Ascending aorta (tissue), 2 donors: Measurements from ENCODE around the gene NFATC3. TPM values are rescaled to one million over a fixed set of nuclear protein-coding genes. Genes with fewer than 3 reads are reported as not detected.
"Not testable (repeated sequence)": the region's sequence is repeated elsewhere in the genome, so short reads cannot be mapped to it uniquely, and the experiment has no call there.

Source experiments
- DNase-seq, 2 donors: peaks; one replicate each; pipeline ENCODE4 v3.0.0-alpha.2; 2019; ENCODE audit warnings: low spot score in 2 of 2
- H3K27ac ChIP-seq, 2 donors: fragments of 200-600 bp; sonication (generic); one replicate each; pipeline ENCODE4 v1.5.1; 2016 to 2017; ENCODE audit warnings: mild to moderate bottlenecking in 1 of 2
- H3K27me3 ChIP-seq: fragments of 200-600 bp; sonication (generic); one replicate; pipeline ENCODE4 v1.5.1; 2017
- H3K36me3 ChIP-seq, 2 donors: fragments of 200-600 bp; sonication (generic); one replicate each; pipeline ENCODE4 v1.5.1; 2016
- H3K4me1 ChIP-seq, 2 donors: fragments of 200-600 bp; sonication (generic); one replicate each; pipeline ENCODE4 v1.5.1; 2016 to 2017; ENCODE audit warnings: mild to moderate bottlenecking in 1 of 2
- H3K4me3 ChIP-seq, 2 donors: fragments of 200-600 bp; sonication (generic); one replicate each; pipeline ENCODE4 v1.5.1; 2016 to 2017; ENCODE audit warnings: mild to moderate bottlenecking in 1 of 2
- H3K9me3 ChIP-seq, 2 donors: fragments of 200-600 bp; sonication (generic); one replicate each; pipeline ENCODE4 v1.5.1; 2016
- CTCF ChIP-seq, 3 experiments: fragments of 200-600 bp in 2 of 3; fragments of 450-650 bp in 1 of 3; sonication (generic) in 2 of 3; IDR thresholded peaks; one replicate each; pipeline ENCODE4 v1.5.1; 2016 to 2019; ENCODE audit warnings: antibody characterized with exemption in 3 of 3, mild to moderate bottlenecking in 1 of 3, moderate library complexity in 1 of 3
- intact Hi-C: fragments of 100-400 bp; cut with DNase I; formaldehyde crosslinking; loops from one replicate; pipeline ENCODE4 v1.15.1; 2023
- total RNA-seq: library from RNA; depleted of rRNA; stranded (reverse); fragments of >200 nt; gene quantifications from one replicate; pipeline ENCODE4 v1.1.0, GENCODE V29; 2016

The NFATC3 gene
- total RNA-seq, 1 donor from 2014 or later, result 36.4 TPM

GRCh38 chr16:68113765-68114240 lies 28.6 kb downstream of the NFATC3 start:
- Histone ChIP-seq H3K27ac (no peak overlapping the region), H3K9me3 (peaks cover 0 to 24% of the 10 kb centered on the region in 2 donors), H3K27me3 (no peaks in the 10 kb centered on the region), H3K4me3 (no peak overlapping the region), H3K36me3 (no peaks in the 10 kb centered on the region), H3K4me1 (no peaks in the 10 kb centered on the region)
- DNase-seq, result no peak
- intact Hi-C loops, result no loop called here
- no peak for TF ChIP-seq CTCF (IDR thresholded peaks at IDR 0.05)

GRCh38 chr16:68114939-68115338 lies 29.8 kb downstream of the NFATC3 start:
- DNase-seq, H3K36me3 ChIP-seq, H3K27me3 ChIP-seq, H3K4me3 ChIP-seq, H3K27ac ChIP-seq, intact Hi-C loops, H3K4me1 ChIP-seq: not testable (repeated sequence)
- peaks cover 0 to 15% of the 10 kb centered on the region in 2 donors for H3K9me3 ChIP-seq

- no peaks in the 10 kb centered on the region for H3K27me3 ChIP-seq
- intact Hi-C loops, result no loop called here
- no peaks in the 10 kb centered on the region for H3K36me3 ChIP-seq
- H3K27ac ChIP-seq, result no peak overlapping the region
- no peak for DNase-seq
- no peak overlapping the region for H3K4me3 ChIP-seq
- H3K4me1 ChIP-seq, result no peaks in the 10 kb centered on the region
- TF ChIP-seq CTCF (IDR thresholded peaks at IDR 0.05), result no peak
- H3K9me3 ChIP-seq, result peaks cover 0 to 10% of the 10 kb centered on the region in 2 donors
Observed at GRCh38 chr16:68115851-68116250, 30.7 kb downstream of the NFATC3 start.

GRCh38 chr16:68116256-68116867 lies 31.2 kb downstream of the NFATC3 start:
- Histone ChIP-seq H3K9me3 (peaks cover 0 to 5% of the 10 kb centered on the region in 2 donors), H3K27me3 (no peaks in the 10 kb centered on the region), H3K4me3 (no peak overlapping the region), H3K36me3 (no peaks in the 10 kb centered on the region), H3K27ac (no peak overlapping the region), H3K4me1 (no peaks in the 10 kb centered on the region)
- no peak for DNase-seq
- TF ChIP-seq CTCF (IDR thresholded peaks at IDR 0.05), result peak in 1 of 3 experiments; percentile 15
- intact Hi-C loops, result no loop called here

- peaks cover 0 to 5% of the 10 kb centered on the region in 2 donors for H3K36me3 ChIP-seq
- no peaks in the 10 kb centered on the region for H3K4me1 ChIP-seq
- intact Hi-C loops, result no loop called here
- H3K4me3 ChIP-seq, result no peak overlapping the region
- TF ChIP-seq CTCF (IDR thresholded peaks at IDR 0.05), result no peak
- no peak for DNase-seq
- H3K27me3 ChIP-seq, result no peaks in the 10 kb centered on the region
- no peak overlapping the region for H3K27ac ChIP-seq
- no peaks in the 10 kb centered on the region for H3K9me3 ChIP-seq
Observed at GRCh38 chr16:68117884-68118283, 32.7 kb downstream of the NFATC3 start.

- H3K4me1 ChIP-seq, H3K36me3 ChIP-seq, DNase-seq, H3K27ac ChIP-seq, H3K9me3 ChIP-seq, H3K4me3 ChIP-seq, intact Hi-C loops, H3K27me3 ChIP-seq: not testable (repeated sequence)
Observed at GRCh38 chr16:68118954-68119353, 33.8 kb downstream of the NFATC3 start.

- H3K27me3 ChIP-seq, DNase-seq, H3K27ac ChIP-seq, intact Hi-C loops, H3K4me1 ChIP-seq, H3K9me3 ChIP-seq, H3K36me3 ChIP-seq, H3K4me3 ChIP-seq: not testable (repeated sequence)
Observed at GRCh38 chr16:68120496-68120895, 35.3 kb downstream of the NFATC3 start.
